Measurements from ENCODE around the gene FAM174A. TPM values are rescaled to one million over a fixed set of nuclear protein-coding genes. Genes with fewer than 3 reads are reported as not detected.

FAM174A gene
- 10 to 100 TPM; 25.3 to 29.1 (median 25.5) TPM for polyA plus RNA-seq (ENCODE audit: insufficient read length in 3 of 3)

DNA sequence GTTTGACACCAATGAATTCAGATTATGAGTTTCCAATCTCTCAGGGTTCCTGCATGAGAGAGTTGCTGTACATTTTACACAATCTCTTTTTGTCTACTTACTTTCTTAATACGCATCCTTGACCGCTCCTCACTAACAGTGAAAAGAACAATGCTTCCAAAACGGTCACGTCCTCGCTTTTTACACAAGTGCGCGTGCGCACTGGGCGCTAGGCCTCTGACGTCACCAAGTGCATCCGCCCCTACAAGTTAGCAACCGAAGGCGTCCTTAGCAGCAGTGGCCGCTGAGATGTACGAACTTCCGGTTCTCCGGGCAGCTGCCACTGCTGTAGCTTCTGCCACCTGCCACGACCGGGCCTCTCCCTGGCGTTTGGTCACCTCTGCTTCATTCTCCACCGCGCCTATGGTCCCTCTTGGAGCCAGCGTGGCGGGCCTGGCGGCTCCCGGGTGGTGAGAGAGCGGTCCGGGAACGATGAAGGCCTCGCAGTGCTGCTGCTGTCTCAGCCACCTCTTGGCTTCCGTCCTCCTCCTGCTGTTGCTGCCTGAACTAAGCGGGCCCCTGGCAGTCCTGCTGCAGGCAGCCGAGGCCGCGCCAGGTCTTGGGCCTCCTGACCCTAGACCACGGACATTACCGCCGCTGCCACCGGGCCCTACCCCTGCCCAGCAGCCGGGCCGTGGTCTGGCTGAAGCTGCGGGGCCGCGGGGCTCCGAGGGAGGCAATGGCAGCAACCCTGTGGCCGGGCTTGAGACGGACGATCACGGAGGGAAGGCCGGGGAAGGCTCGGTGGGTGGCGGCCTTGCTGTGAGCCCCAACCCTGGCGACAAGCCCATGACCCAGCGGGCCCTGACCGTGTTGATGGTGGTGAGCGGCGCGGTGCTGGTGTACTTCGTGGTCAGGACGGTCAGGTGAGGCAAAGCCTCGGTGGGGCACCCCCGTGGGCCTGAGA, at the start of gene FAM174A:
Gene FAM174A (plus strand): TSS at position 315 of the 946 bp plus-strand sequence. CDS start 157 bp downstream, at position 472.
- peak; percentile 97 to 98 (median 97) for DNase-seq (ENCODE audit: low read depth in 3 of 3, low spot score in 2 of 3)

DNA sequence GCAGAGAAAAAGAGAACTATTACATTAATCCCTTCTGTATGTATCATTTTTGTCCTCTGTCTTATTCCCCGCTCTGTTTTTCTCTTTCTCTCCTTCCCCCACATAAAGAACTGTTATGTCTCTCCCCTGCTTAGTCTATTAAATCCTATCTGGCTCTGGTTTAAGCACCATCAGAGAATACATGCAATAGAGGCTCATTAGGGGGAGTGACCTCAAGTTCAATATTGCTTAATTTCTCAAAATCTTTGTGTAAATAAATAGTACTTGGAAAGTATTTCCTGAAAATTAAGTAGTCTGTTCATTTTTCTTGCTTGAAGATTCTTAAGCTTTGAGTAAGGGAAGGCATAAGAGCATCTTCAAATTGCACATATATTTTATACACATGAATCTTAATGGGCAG, 41.2 kb upstream of the FAM174A start:
- no peak for DNase-seq (ENCODE audit: low read depth in 3 of 3, low spot score in 2 of 3)

DNA sequence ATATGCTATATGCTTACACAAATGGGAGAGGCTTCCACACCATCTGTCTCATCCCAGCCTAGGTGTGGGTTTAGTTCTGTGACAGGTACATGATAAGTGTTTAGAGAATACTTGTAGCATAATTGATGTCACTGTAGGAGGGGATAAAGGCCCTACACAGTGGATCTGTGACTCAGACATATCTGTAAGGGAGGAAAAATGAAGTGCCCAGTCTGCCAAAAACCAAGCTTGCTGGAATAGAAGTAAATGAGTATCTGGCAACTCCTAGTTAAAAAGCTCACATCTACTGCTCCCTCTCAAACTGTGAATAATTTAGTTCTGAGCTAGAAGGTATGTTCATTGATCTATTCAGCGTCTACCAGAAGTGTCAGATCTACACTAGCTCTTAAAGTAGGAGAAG, 38.9 kb upstream of the FAM174A start:
- no peak for DNase-seq (ENCODE audit: low read depth in 3 of 3, low spot score in 2 of 3)

DNA sequence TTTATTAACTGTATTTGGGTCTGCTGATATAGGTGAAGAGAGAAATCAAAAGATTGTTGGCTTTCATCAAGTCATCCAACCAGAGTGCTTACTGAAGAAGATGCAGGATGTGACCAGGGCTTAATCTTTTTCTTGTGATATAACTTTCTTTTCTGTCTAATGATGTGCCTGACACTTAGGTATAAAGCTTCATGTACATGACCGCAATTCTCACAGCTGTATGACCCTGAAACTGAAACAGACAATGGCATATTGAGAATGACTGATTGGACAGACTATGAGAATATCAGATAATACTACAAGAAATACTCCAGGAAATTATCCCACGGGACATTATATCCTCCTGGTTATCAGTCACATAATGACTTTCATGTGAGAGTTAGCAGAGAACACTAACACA, 32.5 kb upstream of the FAM174A start:
- DNase-seq (ENCODE audit: low read depth in 3 of 3, low spot score in 2 of 3), result no peak

DNA sequence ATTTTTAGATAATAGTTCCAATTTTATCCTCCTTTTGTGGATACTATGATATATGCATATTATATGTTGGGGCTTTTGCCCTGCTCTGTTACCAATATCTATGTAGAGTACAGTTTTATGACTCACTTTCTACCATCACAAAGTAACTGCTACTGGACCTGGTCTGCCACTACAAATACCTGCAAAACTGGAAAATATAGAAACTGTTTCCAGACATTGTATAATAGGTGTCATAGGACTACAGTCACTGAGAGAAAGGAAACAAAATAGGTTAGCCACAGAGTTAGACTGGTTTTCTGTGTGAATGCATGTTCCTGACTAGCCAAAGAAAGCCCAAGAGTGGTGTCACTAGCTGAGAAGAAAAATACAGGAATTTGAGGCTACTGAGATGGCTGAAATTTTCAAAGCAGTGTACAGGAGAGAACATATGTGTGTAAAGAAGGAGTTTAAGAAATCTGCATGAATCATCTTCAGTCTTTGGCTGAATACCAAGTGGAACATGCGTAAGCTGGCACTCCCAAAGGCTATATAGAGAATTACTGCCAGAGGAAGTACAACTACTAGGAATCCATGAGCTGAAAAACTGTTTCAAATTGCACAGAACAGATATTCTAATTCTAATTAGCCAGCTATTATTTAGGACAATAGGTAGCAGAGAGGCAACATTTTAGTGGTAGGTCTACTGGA, 29.0 kb upstream of the FAM174A start:
- no peak for DNase-seq (ENCODE audit: low read depth in 3 of 3, low spot score in 2 of 3)

DNA sequence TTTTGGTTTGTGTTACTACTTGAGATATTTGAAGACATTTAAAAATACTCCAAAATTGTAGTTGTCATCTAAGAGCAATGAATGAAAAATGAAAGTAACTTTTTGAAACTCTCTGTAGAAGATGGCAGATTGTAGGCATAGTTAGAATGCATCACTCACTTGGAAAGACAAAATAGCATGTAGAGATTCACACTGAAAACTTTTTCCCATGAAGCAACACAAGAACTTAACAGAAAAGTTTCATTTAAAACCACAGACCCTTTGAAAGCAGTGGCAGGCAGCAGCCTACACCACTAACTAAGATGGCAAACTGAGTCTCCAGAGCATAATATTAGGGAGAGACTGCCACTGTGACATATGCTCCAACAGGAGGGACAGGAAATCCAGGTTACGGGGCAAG, 18.9 kb upstream of the FAM174A start:
- no peak for DNase-seq (ENCODE audit: low read depth in 3 of 3, low spot score in 2 of 3)

DNA sequence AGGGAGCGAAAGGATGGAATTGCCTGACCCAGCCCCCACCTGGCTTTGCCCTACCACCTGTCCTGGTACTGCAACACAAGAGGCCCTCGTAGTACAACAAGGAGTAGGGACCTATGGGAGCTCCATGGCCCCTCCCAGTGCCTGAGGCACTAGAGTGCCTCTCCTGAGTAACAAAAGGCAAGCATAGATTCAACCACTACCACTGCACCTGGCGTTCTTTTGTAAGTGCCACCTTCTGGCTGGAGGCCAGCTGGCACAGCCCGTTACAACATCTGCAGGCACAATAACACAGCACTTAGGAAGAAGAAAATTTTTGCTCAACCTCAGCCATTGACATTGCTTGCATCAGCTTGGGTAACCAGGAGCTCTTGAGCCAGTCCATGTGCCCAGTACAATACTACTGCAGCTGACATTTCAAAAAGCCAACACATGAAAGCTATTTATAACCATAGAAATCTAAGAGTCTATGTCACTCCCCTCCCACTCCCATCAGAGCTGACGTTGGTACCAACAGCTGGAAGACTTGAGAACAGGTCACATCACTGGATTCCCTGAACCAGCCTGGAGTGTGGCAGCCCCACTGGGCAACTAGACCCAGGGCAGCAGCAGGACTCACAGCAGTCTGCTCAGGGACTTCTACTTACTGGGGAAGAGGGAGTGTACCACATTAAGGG, 17.7 kb upstream of the FAM174A start:
- no peak for DNase-seq (ENCODE audit: low read depth in 3 of 3, low spot score in 2 of 3)

DNA sequence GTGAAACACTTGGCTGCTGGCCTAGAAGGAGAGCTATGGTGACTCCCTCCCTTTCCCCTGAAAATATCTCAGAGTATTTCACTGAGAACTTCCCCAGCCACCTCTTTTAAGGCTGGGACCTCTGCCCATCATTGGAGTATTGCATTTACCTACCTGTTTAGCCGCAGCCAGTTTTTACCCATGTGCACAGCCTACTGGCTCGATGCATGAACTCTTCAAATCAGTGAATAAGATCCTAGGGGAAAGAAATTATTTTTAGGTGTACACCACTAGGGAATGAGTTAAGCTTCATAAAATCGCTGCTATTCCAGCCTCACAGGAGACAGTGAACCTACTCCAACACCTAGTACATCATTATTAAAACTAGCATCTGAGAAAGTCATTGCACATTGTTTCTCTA, 16.8 kb upstream of the FAM174A start:
- no peak for DNase-seq (ENCODE audit: low read depth in 3 of 3, low spot score in 2 of 3)

DNA sequence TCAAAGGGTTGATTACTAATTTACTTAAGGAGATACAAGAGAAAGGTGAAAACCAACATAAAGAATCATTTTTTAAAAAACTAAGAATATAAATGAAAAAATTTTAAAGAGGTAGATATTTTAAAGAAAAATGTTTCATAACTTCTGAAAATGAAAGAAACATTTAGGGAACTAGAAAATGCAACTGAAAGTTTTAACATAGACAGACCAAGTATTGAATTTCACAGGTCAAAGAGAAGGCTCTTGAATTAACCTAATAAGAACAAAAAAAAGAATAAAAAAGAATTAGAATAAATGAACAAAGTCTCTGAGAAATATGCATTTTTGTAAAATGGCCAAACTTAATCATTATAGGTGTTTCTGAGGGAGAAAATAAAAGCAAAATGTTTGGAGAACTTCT, 16.1 kb upstream of the FAM174A start:
- no peak for DNase-seq (ENCODE audit: low read depth in 3 of 3, low spot score in 2 of 3)

DNA sequence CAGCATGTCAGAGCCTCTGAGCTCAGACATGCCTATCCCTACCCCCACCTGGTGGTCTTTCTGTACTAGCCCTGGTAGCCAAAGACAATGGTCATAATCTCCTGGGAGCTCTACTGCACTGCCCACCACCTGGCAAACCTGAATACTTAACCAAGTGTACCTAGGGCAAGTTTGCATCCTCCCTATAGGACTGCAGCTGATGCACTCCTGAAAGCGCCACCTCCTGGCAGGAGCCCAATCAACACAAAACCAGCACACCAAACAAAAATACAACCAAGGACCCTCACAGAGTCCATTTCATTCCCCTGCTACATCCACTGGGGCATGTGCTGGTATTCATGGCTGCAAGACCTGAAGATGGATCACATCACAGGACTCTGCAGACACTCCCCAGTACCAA, 14.8 kb upstream of the FAM174A start:
- DNase-seq (ENCODE audit: low read depth in 3 of 3, low spot score in 2 of 3), result no peak

DNA sequence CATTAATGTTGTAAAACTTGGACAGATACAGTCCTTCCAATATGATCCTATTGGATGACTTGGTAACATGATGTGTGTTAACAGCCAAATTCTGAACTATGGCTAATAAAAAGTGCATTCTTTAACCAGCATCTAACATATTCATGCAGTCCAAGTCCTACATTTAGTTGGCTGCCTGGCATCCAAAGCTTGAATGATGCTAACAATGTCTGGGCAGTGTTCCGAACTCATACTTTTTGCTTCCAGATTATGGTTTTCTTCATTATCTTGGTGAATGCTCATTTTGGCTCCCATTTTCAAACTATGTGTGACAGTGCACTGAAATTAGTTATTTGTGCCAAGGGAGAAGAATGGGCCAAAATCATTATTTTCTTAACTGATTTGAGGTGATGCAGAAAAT, 2.8 kb downstream of the FAM174A start:
- no peak for DNase-seq (ENCODE audit: low read depth in 3 of 3, low spot score in 2 of 3)

DNA sequence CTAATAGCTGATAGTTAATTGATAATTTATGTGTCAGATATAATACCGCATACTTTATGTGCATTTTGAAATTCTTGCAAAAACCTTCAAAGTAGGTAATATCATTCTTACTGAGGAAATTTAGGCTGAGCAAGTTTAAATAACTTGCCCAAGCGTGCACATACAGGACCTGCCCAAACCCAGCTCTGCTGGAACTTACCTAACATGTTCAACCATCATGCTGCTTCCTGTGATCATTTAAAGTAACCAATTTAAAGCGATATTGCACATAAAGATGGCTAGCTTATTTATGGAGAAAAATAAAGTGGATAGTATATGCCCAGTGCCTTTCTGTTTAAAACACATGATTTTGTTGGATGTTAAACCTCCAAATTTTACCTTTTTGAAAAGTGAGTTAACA, 4.3 kb downstream of the FAM174A start:
- DNase-seq (ENCODE audit: low read depth in 3 of 3, low spot score in 2 of 3), result no peak

DNA sequence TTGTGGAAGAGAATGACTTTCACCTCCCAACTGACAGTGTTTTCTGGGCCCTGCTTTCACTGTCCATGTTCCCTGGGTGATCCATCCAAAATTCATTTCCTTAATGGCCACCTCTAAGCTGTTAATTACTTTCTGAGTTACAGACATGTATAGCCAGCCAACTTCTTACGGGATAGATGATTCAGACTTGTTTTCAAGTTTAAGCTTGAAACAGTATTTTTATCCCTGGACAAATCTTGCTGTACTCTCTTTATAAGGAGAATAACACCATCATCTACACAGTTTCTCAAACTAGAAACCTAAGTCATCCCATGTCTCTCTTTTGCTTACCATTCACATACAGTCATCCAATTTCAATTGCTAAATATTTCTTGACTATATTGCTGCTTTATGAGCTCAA, 6.9 kb downstream of the FAM174A start:
- DNase-seq (ENCODE audit: low read depth in 3 of 3, low spot score in 2 of 3), result no peak

DNA sequence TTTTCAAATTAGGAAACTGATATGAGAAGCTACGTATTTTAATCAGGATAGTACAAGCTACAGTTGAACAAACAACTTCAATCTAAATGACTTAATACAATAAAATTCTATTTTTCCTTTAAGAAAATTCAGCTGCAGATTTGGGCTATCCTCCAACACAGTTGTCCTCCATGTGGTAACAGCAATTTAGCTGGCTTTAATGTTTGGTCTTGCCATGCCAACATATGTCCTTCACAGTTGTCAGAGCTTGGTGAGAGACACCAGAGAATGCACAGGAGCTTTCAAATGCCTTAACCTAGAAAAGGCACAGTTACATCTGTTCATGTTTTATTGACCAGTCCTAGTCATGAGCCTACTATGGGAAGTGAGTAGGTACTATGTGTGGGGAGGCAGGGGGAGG, 10.8 kb downstream of the FAM174A start:
- DNase-seq (ENCODE audit: low read depth in 3 of 3, low spot score in 2 of 3), result no peak

DNA sequence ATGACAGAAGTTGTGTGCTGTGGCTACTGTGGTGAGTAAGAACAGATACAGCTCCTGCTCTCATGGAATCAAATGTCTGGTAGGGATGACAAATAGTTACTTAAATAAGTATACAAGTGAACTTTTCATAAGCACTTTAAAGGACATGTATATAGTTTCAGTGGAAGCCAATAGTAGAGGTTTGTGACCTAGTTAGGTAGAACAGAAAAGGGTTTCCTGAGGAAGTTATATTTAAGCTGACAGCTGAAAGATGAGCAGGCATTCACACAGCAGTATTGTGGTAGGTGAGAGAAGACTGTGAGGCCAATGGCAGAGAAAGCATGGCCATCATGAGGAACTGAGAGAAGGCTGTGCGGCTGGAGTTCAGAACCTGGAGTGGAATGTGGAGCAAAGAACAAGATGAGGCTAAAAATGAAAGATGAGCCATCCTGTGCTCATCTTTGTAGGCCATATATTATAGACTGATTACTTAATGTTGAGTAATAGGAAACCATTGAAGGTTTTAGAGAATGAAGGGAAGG, 15.4 kb downstream of the FAM174A start:
- DNase-seq (ENCODE audit: low read depth in 3 of 3, low spot score in 2 of 3), result no peak

DNA sequence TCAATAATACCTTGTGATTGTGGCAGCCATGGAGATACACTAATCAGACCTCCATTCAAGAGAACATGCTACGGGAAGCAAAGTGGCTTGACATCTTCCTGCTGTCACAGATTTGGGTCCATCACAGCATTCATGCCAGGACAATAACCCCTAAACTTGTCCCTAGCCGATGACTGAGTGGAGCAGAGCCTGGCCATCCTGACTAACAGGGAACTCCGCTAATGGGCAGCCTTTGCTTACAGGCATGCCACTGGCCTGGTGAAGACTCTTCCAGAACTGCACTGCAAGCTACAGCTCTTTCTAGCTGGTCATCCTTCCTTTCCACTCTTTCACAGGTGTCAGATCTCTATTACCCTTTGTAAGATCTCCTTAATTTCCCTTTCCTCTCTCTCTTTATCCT, 16.0 kb downstream of the FAM174A start:
- no peak for DNase-seq (ENCODE audit: low read depth in 3 of 3, low spot score in 2 of 3)

DNA sequence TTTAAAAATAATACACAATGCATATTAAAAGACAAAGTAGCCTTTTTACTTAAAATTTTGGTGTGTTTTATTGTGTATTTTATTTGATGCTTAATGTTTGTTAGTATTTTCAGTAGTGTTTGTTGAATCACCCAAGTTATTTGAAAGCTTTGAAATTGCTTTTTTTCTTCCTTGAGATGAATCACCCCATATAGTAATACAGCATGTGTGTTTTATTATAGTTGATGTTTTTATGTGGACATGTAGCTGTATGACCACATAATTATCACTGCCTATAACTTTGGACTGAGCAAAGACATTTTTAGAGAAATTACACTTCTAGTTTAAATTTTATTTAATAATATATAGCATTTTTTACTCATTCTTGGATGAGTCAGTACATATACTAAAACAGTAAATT, 18.0 kb downstream of the FAM174A start:
- DNase-seq (ENCODE audit: low read depth in 3 of 3, low spot score in 2 of 3), result no peak

DNA sequence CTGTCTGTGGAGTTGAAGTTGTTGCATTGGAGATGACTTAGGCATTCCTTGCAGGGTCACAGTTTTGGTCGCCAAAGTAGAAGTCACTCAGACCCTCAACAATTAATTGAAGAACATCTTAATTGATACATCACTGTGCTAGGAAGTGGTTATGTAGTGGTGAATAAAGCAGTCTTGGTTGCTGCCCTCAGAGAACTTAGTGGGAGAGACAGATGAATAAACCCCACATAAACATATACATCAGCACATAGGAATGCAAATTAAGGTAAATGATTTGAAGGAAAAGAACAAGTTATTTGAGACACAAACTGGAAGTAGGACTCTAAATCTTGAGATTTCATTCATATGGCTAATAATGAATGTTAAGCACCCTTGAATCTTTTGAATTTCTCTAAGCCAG, 25.7 kb downstream of the FAM174A start:
- DNase-seq (ENCODE audit: low read depth in 3 of 3, low spot score in 2 of 3), result no peak

DNA sequence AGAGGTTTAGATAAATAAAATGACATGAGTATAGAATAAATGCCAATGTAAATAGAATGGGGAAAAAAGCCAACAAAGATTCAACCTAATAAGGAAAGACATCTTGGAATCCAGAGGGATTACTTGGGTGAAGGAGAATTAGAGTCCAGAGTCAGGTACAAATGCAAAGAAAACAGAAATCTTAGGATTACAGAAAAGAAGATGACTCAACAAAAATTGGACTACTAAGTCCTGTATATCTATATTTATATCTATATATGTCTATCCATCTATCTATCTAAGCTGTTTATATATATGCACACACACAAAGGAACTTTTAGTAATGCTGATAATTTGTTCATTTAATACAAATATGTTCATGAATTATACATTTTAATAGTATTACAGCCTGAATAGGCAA, 27.6 kb downstream of the FAM174A start:
- DNase-seq (ENCODE audit: low read depth in 3 of 3, low spot score in 2 of 3), result no peak

DNA sequence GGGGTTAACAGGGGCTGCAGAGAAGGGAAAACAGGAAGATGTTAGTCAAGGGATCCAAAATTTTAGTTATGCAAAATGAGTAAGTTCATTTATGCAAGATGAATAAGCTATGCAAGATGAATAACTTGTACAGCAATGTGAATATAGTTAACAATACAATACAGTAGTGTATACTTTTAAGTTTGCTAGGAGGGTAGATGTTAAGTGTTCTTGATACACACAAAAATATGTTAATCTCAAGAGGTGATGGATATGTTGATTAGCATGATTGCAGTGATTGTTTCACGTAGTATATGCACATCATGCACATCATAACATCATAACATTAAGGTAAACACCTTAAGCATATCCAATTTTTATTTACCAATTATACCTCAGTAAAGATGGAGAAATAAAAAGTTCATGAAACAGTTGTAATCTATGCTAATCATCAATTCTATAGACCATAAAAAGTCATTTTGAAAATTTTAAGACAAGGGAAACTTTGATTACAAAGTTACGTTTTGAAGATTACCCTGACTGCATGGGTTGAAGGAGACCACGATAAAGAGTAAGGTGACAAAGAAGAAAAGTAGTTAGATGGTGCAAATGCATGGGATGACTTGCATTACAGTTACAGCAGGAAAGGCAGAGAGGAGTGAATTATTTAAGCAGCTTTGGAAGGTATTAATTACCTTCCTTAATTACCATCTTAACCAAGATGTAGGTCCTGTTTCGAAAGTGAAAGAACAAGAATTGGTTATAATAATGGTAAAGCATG, 31.4 kb downstream of the FAM174A start:
- no peak for DNase-seq (ENCODE audit: low read depth in 3 of 3, low spot score in 2 of 3)

Data from right renal cortex interstitium (tissue), 3 donors.